ENCODE data around the gene CD72. TPM values are rescaled to one million over a fixed set of nuclear protein-coding genes. Genes with fewer than 3 reads are reported as not detected.

The CD72 gene
- 0.25 to 0.30 TPM (median 0.30 TPM) in 3 of 5 replicates, not detected in the others for total RNA-seq (2022; extraction: Qiagen RNA extraction; ENCODE audit: low read depth)

DNA sequence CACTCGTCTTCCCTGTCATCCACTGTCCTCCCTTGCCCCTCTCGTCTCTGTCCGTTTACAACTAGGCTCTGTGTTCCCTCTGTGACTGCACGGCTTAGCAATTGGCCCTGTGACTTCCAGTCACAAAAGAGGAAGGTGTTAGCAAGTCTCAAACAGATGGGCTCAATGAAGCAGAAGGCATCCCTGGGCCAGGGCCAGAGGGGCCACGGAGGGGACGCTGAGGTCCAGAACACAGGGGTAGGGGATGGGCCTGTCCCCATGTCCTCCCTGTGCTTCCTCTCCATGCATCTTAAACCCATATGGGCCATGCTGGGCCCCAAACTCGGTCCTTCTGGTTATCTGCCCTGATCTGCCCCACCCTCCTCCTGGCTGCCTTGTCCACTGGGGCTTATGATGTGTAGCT, at the start of gene CD72:
CD72 (minus strand) TSS at position 89 of the 403 bp plus-strand sequence. CDS start 110 bp downstream, outside the sequence.

GRCh38 chr9:35664531-35665470, 46.6 kb upstream of the CD72 start, which contains the start of gene ARHGEF39:
Gene ARHGEF39, minus strand, starts transcription at chr9:35665195. Its CDS starts 26 bp downstream, at chr9:35665169.

GRCh38 chr9:35658137-35658967, 40.1 kb upstream of the CD72 start, which contains the start of gene CCDC107:
Gene CCDC107, plus strand, starts transcription at chr9:35658292. Its CDS starts 88 bp downstream, at chr9:35658380.

GRCh38 chr9:35657546-35658136, 39.4 kb upstream of the CD72 start, which contains the start of gene RMRP:
Gene RMRP, minus strand, starts transcription at chr9:35658019.

DNA sequence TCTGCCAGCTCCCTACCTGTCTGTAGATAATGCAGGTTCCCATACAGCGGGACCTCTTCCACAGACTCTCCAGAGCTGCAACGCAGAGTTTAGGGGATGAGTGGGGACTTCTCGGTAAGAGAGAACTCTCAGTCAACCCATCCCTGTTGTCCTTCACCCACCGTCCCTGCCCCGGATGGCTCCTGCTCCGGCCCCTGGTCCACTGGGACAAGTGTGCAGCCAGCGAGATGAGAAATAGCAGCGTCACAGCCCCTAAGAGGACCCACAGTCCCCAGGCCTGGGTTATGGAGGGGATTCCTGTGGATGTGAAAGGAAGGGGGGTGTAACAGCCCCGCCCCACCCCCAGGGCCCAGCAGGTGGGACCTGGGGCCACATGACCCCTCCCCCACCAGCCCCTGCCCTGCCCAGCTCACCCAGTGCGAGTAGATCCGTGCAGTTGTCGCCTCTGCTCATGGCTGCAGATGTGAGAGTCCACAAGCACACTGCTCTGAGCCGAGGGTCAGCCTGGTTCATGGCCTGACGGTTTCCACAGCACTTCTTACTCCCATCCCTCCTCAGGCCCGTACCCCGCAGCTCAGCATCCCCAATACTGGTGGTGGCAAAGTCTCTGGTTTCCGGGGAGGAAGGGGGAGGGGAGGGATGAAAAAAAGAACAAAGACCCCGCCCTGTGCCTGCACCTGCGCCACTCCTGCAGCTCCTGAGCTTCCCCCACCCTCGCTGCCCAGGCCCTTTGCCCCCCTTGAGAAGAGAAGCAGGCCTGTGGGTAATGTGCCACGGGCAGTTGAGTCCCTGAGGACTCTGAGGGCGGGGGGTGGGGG, 32.3 kb upstream of the CD72 start, which contains the start of gene SIT1:
SIT1 (minus strand) TSS at position 591 of the 818 bp plus-strand sequence; CDS start at position 513, 78 bp downstream.

DNA sequence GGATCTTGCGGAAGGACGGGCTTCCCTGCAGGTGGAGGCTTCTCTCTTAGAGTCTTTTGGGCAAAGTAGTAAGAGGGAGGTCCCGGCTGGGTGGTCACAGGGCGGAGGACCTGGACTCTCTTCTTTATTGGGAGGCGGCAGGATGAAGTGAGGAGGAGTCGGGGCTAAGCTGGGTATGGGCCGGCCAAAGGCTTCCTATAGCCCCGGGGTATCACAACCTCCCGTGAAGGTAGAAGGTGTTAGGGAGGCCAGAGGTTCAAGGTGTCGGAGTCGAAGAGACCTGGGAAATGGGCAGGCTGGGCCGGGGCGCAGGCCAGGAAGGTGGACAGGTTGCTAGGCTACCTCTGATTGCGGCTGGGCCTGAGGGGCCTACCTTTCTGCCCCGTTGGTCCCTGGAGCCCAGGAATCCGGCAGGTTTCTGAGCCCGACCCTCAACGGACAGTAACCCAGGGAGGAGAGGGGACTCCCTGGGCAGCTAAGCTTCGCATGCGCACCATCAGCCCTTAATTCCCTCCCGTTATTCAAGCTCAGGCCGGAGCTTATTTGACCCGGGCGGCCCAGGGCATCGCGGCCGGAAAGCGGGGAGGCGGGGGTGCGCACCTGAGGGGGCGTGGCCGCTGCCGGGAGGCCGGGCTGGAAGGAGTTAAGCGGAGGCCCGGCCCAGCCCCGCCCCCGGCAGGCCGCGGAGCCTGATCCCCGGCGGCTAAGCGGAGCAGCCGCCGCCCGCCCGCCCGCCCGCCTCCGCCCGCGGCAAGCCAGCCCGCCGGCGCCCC, 13.4 kb downstream of the CD72 start, which contains the start of gene TESK1:
TESK1 (plus strand) TSS at position 685 of the 773 bp plus-strand sequence. CDS start 358 bp downstream, outside the sequence.

Other genes with a start within 250 kb of the CD72 start
- 19.3 to 28.0 TPM (median 24.6 TPM) in 5 replicates for gene RUSC2, start 128.3 kb downstream of the CD72 start, total RNA-seq (2022; extraction: Qiagen RNA extraction; ENCODE audit: low read depth)
- gene TESK1, start 13.2 kb downstream of the CD72 start, total RNA-seq (2022; extraction: Qiagen RNA extraction; ENCODE audit: low read depth): 18.3 to 28.1 TPM (median 22.9 TPM) in 5 replicates
- gene SIT1, start 32.5 kb upstream of the CD72 start, total RNA-seq (2022; extraction: Qiagen RNA extraction; ENCODE audit: low read depth): not detected in 5 replicates
- 8.3 to 13.4 TPM (median 12.5 TPM) in 3 of 5 replicates, not detected in the others for gene RMRP, start 39.6 kb upstream of the CD72 start, total RNA-seq (2022; extraction: Qiagen RNA extraction; ENCODE audit: low read depth)
- 20.4 to 28.0 TPM (median 23.9 TPM) in 5 replicates for gene CCDC107, start 39.9 kb upstream of the CD72 start, total RNA-seq (2022; extraction: Qiagen RNA extraction; ENCODE audit: low read depth)
- 12.8 to 19.8 TPM (median 17.1 TPM) in 5 replicates for gene ARHGEF39, start 46.8 kb upstream of the CD72 start, total RNA-seq (2022; extraction: Qiagen RNA extraction; ENCODE audit: low read depth)
- gene CA9, start 55.5 kb upstream of the CD72 start, total RNA-seq (2022; extraction: Qiagen RNA extraction; ENCODE audit: low read depth): 4.1 to 7.3 TPM (median 4.6 TPM) in 5 replicates
- gene TPM2, start 71.5 kb upstream of the CD72 start, total RNA-seq (2022; extraction: Qiagen RNA extraction; ENCODE audit: low read depth): 613 to 691 TPM (median 662 TPM) in 5 replicates
- gene TLN1, start 113.8 kb upstream of the CD72 start, total RNA-seq (2022; extraction: Qiagen RNA extraction; ENCODE audit: low read depth): 113 to 128 TPM (median 115 TPM) in 5 replicates
- gene CREB3, start 114.3 kb upstream of the CD72 start, total RNA-seq (2022; extraction: Qiagen RNA extraction; ENCODE audit: low read depth): 55.7 to 63.8 TPM (median 58.4 TPM) in 5 replicates
- gene GBA2, start 130.8 kb upstream of the CD72 start, total RNA-seq (2022; extraction: Qiagen RNA extraction; ENCODE audit: low read depth): 23.1 to 31.3 TPM (median 30.0 TPM) in 5 replicates
- gene RGP1, start 130.9 kb upstream of the CD72 start, total RNA-seq (2022; extraction: Qiagen RNA extraction; ENCODE audit: low read depth): 11.2 to 15.6 TPM (median 14.7 TPM) in 5 replicates
- gene MSMP, start 135.9 kb upstream of the CD72 start, total RNA-seq (2022; extraction: Qiagen RNA extraction; ENCODE audit: low read depth): 0.29 to 0.82 TPM (median 0.31 TPM) in 3 of 5 replicates, not detected in the others
- 4.4 to 6.3 TPM (median 5.8 TPM) in 5 replicates for gene NPR2, start 173.2 kb upstream of the CD72 start, total RNA-seq (2022; extraction: Qiagen RNA extraction; ENCODE audit: low read depth)
- gene SPAG8, start 193.8 kb upstream of the CD72 start, total RNA-seq (2022; extraction: Qiagen RNA extraction; ENCODE audit: low read depth): 0.26 to 0.47 TPM (median 0.41 TPM) in 5 replicates
- gene HINT2, start 196.6 kb upstream of the CD72 start, total RNA-seq (2022; extraction: Qiagen RNA extraction; ENCODE audit: low read depth): 70.2 to 119 TPM (median 98.2 TPM) in 5 replicates
- gene FAM221B, start 210.3 kb upstream of the CD72 start, total RNA-seq (2022; extraction: Qiagen RNA extraction; ENCODE audit: low read depth): not detected in 5 replicates
- gene TMEM8B, start 210.8 kb upstream of the CD72 start, total RNA-seq (2022; extraction: Qiagen RNA extraction; ENCODE audit: low read depth): 2.1 to 4.7 TPM (median 3.0 TPM) in 5 replicates

Measured in A549 treated with RU486 at 1 μM for 4 hours (cell line).